G401 (cell line): ENCODE data around the gene DIP2B. TPM values are rescaled to one million over a fixed set of nuclear protein-coding genes. Genes with fewer than 3 reads are reported as not detected.

ENCODE experiments used
- DNase-seq: peaks from one replicate; pipeline ENCODE4 v3.0.0-alpha.2; 2015; ENCODE audit warnings: low spot score
- in situ Hi-C: cut with HindIII; loops from 2 replicates; pipeline ENCODE4 v1.10.0; 2016; ENCODE audit warnings: low sequenced_read_pairs, mixed read lengths
- total RNA-seq: library from RNA; depleted of rRNA; stranded (reverse); fragments of >200 nt; shearing (Covaris generic); gene quantifications from 2 replicates; pipeline ENCODE4 v1.2.3, GENCODE V29; 2014

DIP2B gene
- total RNA-seq, 1 experiment from 2014 or later, result 10.2 TPM

DNA sequence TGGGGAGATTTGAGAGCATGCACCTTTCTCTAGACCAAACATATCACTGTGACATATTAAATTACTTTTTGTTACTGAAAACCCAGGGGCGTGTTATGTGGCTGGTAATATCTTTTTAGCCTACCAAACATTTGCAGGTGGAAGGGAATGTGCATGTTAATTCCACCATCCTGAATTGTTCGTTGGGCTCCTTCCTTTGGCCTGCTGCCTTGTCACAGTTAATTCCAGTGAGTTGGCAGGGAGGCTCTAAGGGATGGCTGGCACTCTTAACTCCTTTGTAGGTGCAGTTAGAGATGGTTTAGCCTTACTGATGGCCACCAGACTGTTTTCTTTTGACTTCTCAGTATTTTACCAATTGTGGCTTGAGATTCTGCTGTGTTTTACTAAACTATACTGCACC, 64.5 kb downstream of the DIP2B start:
- in situ Hi-C loops, result no loop called here
- DNase-seq, result peak; percentile 96

DNA sequence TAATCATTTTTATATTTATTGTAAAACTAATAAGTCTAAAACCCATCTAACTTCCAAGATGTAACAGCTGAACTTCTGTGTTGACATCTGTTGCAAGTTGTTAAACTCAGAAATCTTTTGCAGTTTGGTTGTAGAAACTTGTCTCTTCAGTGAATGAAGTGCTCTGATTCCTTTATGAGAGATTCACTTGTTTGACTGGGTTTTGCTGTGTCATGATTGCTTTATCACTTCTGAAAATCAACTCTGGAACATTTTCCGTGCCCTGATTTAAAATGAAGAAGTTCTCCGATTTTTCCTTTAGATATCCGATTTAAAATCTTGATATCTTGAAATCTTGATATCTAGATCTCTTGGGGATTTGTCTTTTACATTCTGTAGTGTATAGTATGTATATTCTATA, 65.1 kb downstream of the DIP2B start:
- no peak for DNase-seq

GRCh38 chr12:50571786-50572185, 67.0 kb downstream of the DIP2B start:
- in situ Hi-C loops, result no loop called here
- no peak for DNase-seq

More for the DNA sequence above, 65.1 kb downstream of the DIP2B start:
- in situ Hi-C loops, result no loop called here

DNA sequence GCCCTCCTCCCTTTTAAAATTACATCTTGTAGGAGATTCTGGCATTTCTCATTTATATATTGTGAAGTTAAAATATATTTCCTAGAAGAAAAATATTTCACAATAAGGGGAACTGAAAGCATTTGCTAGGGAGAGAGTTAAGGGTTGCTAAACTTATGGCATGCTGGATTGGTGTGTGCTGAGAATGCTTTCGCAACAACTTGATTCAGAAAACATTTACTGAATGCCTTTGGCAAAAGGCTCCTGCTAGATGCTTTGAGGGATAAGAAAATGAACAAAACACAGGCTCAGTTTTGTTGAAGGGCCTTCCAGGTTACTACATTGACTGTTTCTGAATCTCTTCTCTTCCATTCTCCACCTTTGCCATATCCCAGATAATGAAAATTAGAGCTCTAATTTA, 67.5 kb downstream of the DIP2B start:
- DNase-seq, result no peak
- in situ Hi-C loops, result no loop called here

DNA sequence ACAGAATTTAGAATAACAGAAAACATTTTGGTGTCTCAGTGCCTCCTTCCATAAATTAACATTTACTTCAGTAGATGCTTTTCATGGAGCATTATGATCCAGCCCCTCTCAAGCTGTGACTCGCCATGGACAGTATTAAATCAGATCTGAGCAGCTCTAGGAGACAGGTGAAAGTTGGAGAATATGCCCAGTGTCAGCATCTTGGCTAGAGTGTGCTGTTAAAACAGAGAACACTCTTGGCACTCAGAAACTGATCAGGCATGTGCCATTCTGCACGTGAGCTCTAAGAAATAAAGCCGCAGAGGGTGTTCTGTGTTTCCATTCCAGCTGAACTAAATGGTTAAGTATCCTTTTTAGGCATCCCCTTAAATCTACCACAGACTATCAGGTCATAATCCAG, 68.0 kb downstream of the DIP2B start:
- in situ Hi-C loops, result no loop called here
- DNase-seq, result peak; percentile 74

DNA sequence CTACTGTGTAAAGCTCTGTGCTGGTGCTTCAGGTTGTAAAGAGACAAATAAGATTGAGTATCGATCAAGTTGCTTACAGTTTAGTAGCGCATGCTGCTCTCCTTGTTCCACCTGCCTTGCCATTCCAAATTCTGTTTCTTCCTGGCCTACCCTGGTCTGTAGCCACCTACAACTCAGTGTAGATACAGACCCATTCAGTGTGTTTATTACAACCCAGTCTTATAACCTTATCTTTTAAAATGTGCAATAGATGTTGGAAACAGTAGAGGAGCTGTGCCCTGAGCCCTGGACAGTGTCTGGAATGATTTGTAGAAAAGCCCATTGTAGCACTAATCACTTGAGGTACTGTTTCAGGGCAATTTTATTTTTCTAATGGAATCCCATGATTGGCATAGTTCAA, 68.5 kb downstream of the DIP2B start:
- DNase-seq, result no peak
- in situ Hi-C loops, result no loop called here

DNA sequence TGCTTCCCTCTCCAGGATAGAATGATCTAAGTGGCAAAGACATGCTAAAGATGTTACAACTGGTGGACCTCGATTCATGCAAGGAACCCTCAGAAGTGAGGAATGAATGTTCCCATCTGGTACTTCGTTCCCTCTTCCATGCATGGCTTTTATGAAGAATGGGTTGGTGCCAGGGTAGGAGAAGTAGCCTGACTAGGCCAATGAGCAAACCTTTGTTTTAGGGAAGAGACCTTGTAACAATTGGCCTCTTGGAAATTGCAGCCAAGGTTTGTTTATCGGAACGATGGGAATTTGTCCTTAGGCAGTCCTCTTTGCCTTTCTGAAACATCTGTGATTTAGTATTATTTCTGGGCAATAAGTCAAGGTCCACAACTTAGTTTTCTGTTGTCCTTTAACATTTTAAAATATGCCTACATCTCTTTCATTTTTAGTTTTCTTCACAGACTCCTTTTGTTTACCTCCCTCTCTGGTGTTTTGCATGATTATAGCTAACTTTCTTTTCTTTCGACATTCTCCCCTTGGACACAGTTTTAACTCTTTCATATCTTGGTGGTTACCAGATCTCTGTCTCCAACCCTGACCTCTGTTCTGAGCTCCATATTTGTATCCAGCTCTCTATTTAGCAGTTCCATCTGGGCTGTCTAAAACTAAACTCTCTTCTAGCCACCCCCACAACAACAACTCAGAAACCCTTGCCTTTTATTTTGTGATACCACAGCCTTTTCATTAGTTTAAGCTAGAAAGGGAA, 70.0 kb downstream of the DIP2B start:
- DNase-seq, result no peak
- in situ Hi-C loops, result no loop called here

DNA sequence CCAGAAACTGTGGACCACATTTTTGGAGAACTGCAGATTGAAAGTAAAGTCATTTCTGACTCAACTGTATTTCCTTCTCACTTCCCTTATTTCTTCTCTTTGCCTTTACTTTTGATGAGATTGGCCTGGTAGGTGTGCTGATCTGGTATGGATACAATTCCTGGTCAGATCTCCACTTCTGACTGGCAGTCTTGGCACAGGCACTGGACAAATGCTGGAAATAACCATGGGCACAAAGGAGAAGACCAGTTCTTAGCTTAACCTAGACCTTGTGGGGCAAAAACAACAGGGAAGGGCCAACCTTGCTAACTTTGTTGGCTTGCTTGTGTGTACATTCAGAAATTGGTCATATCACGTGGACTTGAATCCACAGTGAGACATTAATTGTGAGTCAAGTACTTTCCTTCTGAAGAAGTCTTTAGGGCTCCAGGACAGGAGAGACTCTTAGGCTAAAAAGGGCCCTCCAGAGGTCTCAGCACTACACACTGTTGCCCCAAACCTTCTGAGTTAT, 75.0 kb downstream of the DIP2B start:
- in situ Hi-C loops, result no loop called here
- DNase-seq, result no peak

- DNase-seq, result no peak
- in situ Hi-C loops, result no loop called here
These were observed 75.7 kb downstream of the DIP2B start for GRCh38 chr12:50580436-50580835.

GRCh38 chr12:50581226-50582184, 76.7 kb downstream of the DIP2B start:
- DNase-seq, result no peak
- in situ Hi-C loops, result no loop called here

DNA sequence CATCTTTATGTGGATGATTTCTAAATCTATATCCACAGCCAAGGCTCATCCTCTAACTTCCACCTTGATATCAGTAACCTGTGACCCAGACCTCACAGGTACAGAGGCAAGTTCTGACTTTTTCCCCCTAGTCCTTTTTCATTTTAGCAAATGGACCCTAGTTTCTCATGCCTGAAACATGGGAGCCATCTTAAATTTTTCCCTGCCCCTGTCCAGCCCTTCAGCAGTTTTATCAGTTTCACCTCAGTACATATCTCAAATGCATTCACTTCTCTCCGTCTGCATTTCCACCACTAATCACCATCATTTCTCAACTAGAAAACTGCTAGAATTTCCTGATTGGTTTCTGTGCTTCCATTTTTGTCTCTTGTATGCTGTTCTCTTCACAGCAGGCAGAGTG, 79.3 kb downstream of the DIP2B start:
- in situ Hi-C loops, result no loop called here
- DNase-seq, result no peak

DNA sequence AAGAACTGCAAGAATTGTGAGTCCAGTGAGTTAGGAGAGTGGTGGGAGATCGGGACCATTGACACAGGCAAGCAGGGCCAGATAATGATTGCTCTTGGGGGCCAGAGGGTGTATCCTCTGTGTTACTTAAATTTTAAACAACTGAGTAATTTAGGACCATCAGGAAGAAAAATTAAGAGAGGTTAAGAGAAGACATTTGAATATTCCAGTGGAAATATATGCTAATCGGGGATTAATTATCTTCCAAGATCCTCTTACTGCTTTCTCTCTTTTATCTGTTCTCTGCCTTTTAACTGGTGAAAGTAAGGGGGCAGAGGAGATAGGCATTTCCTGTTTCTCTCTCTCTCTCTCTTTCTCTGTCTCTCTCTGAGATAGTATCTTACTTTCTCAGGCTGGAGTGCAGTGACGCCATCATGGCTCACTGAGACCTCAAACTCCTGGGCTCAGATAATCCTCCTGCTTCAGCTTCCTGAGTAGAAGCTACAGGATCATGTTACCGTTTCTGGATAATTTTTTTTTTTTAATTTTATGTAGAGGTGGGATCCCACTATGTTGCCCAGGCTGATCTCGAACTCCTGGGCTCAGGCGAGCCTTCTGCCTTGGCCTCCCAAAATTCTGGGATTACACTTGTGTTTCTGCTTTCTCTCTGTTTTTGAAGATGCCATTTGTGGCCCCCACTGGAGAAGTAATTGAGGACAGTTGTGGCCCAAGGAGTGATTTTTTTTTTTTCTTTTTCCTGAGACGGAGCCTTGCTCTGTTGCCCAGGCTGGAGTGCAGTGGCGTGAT, 85.1 kb downstream of the DIP2B start:
- no peak for DNase-seq
- in situ Hi-C loops, result no loop called here

DNA sequence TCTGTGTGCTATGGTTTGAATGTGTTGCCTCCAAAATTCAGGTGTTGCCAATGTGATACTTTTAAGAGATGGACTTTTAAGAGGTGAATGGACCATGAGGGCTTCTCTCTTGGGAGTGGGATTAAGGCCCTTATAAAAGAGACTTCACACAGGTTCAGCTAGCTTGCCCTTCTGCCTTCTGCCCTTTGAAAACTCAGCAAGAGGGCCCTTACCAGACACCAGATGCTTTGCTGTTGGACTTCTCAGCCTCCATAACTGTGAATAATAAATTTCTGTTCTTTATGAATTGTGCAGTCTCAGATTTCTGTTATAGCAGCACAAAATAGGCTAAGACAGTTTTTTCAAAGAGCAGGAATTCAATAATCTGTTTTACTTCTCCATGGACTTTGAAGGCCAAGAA, 86.1 kb downstream of the DIP2B start:
- in situ Hi-C loops, result no loop called here
- no peak for DNase-seq

DNA sequence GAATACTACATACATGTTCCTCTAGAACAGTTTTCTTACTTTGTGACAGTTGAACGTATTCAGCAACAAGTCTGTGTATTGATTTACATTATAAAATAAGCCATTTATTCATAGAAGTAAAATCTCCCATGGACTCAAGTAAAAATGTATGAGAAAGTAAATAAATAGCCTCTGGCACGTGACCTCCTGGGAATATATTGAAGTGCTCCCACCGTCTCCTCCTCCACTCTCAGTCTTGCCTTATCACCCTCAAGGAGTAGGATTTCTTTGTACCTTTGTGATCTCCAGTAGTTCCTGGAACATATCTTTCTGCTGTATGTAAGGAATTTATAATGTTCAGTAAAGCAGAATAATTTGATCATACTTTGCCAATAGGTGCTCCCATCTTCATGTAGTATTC, 90.9 kb downstream of the DIP2B start:
- no peak for DNase-seq
- in situ Hi-C loops, result no loop called here

DNA sequence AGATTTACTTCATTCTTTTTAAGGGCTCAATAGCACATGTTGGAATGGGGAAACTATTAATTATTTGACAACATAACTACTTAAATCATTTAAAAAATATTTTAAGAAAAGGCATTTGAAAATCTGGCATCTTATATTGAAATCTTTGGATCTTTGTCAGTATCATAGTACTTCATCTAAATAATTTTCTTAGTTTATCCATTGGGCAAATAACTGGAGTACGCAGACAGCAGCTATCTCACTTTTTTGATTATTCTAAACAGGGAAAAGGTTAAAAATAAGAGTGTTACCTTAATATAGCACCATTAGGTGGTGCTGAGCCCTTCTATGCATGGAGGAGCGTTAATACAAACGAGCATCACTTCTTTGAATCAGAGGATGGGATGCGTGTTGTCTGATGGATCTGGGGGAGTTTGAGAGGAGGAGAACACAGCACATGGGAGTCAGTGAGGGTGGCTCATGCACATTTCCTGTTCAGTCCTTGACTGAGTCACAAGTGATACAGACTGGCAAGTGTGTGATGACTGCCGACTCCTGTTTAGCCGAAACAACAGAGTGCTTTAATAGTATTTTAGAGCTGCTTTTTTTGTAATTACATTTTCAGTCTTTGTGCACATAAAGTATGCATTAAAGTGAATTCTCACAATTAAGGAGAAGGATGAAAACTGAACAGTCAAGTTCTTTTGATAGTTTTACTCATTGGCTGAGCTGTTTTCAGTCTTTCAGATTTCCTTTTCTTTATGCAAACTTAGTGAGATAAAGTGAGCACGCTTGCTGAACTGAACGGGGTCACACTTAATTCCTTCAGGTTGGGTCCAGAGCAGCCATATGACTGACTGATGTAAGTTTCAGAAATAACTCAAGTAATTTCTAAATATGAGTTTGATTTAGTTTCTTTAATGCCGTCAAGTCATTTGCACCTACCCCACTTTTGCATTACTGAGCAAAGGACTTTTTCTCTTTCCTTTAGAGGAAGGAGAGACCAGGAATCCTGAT, 92.7 kb downstream of the DIP2B start:
- peak; percentile 61 for DNase-seq
- in situ Hi-C loops, result no loop called here

DNA sequence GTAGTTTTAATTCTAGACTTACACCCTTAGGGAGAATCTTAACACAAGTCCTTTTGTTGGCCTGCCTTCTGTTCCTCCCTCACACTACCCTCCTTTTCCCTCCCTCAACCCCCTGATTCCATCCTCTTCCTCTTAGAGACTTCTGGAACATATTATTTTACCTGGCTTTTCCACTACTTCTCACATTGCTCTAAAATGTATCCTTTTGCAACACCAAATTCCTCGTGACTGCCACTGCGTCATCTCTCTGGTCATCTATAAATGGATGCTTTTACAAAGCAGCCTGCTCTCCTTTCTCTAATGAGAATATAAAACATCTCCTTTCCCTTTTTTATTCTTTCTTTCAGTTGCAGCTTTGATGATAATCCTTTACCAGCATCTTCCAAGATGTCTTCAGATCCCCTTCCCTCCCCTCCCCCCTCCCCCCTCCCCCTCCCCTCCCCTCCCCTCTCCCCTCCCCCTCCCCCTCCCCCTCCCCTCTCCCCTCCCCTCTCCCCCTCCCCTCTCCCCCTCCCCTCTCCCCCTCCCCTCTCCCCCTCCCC, 93.6 kb downstream of the DIP2B start:
- in situ Hi-C loops, result no loop called here
- DNase-seq, result no peak

GRCh38 chr12:50599366-50600095, 94.7 kb downstream of the DIP2B start:
- in situ Hi-C loops, result no loop called here

More at GRCh38 chr12:50599366-50600095, 94.7 kb downstream of the DIP2B start:
- DNase-seq, result no peak
